Measurements from ENCODE around the gene DHDDS.
"Not testable (repeated sequence)": the region's sequence is repeated elsewhere in the genome, so short reads cannot be mapped to it uniquely, and the experiment has no call there.

Gene DHDDS

GRCh38 chr1:26431979-26432695 lies at the start of gene DHDDS:
TSS of gene DHDDS (plus strand) at chr1:26432321. CDS start at chr1:26432946, 625 bp downstream.
- DNase-seq = peak; percentile 99

- no peak for DNase-seq
Observed at GRCh38 chr1:26384076-26384475, 48.0 kb upstream of the DHDDS start.

GRCh38 chr1:26385063-26385462 lies 47.1 kb upstream of the DHDDS start:
- DNase-seq = not testable (repeated sequence)

GRCh38 chr1:26387447-26387846 lies 44.7 kb upstream of the DHDDS start:
- DNase-seq = no peak

GRCh38 chr1:26388791-26389445 lies 43.2 kb upstream of the DHDDS start:
- no peak for DNase-seq

- DNase-seq = no peak
Observed at GRCh38 chr1:26389604-26390247, 42.4 kb upstream of the DHDDS start.

GRCh38 chr1:26391450-26391849 lies 40.7 kb upstream of the DHDDS start:
- DNase-seq = peak; percentile 19

- DNase-seq = no peak
Observed at GRCh38 chr1:26395754-26396153, 36.4 kb upstream of the DHDDS start.

GRCh38 chr1:26399034-26399433 lies 33.1 kb upstream of the DHDDS start:
- DNase-seq = no peak

- no peak for DNase-seq
Observed at GRCh38 chr1:26401891-26402290, 30.2 kb upstream of the DHDDS start.

GRCh38 chr1:26403656-26404055 lies 28.5 kb upstream of the DHDDS start:
- DNase-seq = no peak

GRCh38 chr1:26404641-26405040 lies 27.5 kb upstream of the DHDDS start:
- DNase-seq = no peak

- DNase-seq = no peak
Observed at GRCh38 chr1:26405281-26405915, 26.7 kb upstream of the DHDDS start.

- DNase-seq = peak; percentile 61
Observed at GRCh38 chr1:26408604-26409003, 23.5 kb upstream of the DHDDS start.

- DNase-seq = no peak
Observed at GRCh38 chr1:26409191-26409807, 22.8 kb upstream of the DHDDS start.

- no peak for DNase-seq
Observed at GRCh38 chr1:26410706-26411623, 21.2 kb upstream of the DHDDS start, which contains the start of gene LIN28A. TSS of gene LIN28A (plus strand) at chr1:26410817. CDS start at chr1:26410892, 75 bp downstream.

GRCh38 chr1:26411624-26412074 lies 20.5 kb upstream of the DHDDS start:
- DNase-seq = no peak

GRCh38 chr1:26412180-26412840 lies 19.8 kb upstream of the DHDDS start:
- DNase-seq = no peak

GRCh38 chr1:26413031-26413430 lies 19.1 kb upstream of the DHDDS start:
- no peak for DNase-seq

- peak; percentile 86 for DNase-seq
Observed at GRCh38 chr1:26417111-26417759, 14.9 kb upstream of the DHDDS start.

All from stimulated activated CD4-positive, alpha-beta T cell treated with anti-CD3 and anti-CD28 coated beads, Interleukin-1b, Interleukin-23, amount 100 ng/mL, for 48 hours (primary cell).